SK-N-SH (cell line): Measurements from ENCODE around the gene ZC3H4. TPM values are rescaled to one million over a fixed set of nuclear protein-coding genes. Genes with fewer than 3 reads are reported as not detected.
A peak's percentile ranks its signal among the peaks of the same experiment; 100 is the strongest.

ENCODE experiments used
- CTCF ChIA-PET: fragments of 300-600, 350-600 bp; formaldehyde crosslinking; extraction: SDS; loops from one replicate; lab custom pipeline; 2021; lab: Yijun Ruan, JAX
- POLR2A ChIA-PET: fragments of 350-600 bp; sonication (Branson Sonifier 250); formaldehyde crosslinking; extraction: SDS; loops from one replicate; lab custom pipeline; 2020; ENCODE audit warnings: antibody characterized with exemption, inconsistent platforms; lab: Yijun Ruan, JAX
- DNase-seq: peaks from one replicate; pipeline ENCODE4 v3.0.0; 2012
- H2AFZ ChIP-seq: fragments of 200-600 bp; sonication (generic); 2 replicates; pipeline ENCODE4 v1.8.1; 2016; ENCODE audit warnings: antibody characterized with exemption, mild to moderate bottlenecking, low read depth
- H3F3A ChIP-seq: fragments of 200-600 bp; sonication (generic); replicated peaks from 2 replicates; pipeline ENCODE3; 2016; ENCODE audit warnings: antibody characterized with exemption, mild to moderate bottlenecking; ENCODE audit not compliant: insufficient read depth
- H3K27ac ChIP-seq, 2 experiments: fragments of 200-500 bp in 1 of 2; fragments of 200-600 bp in 1 of 2; sonication (Bioruptor generic) in 1 of 2; sonication (generic), shearing (Covaris generic) in 1 of 2; 2 replicates each; pipeline versions ENCODE4 v1.5.1 to v1.6.1; 2014 to 2016; ENCODE audit warnings: low read depth in 2 of 2, inconsistent platforms in 1 of 2, low read length in 1 of 2, mild to moderate bottlenecking in 1 of 2, mixed read lengths in 1 of 2
- H3K27me3 ChIP-seq: fragments of 200-600 bp; sonication (generic), shearing (Covaris generic); 2 replicates; pipeline ENCODE4 v1.6.1; 2016; ENCODE audit warnings: mixed run types; ENCODE audit not compliant: insufficient read depth
- H3K36me3 ChIP-seq, 2 experiments: fragments of 200-500 bp in 1 of 2; fragments of 200-600 bp in 1 of 2; sonication (Bioruptor generic) in 1 of 2; sonication (generic) in 1 of 2; replicated peaks in 1 of 2; 2 replicates each; pipeline versions ENCODE3 to v1.5.1; 2014 to 2016; ENCODE audit warnings: low read length in 1 of 2, mild to moderate bottlenecking in 1 of 2; ENCODE audit not compliant: insufficient read depth in 2 of 2, control insufficient read depth in 1 of 2
- H3K4me1 ChIP-seq, 2 experiments: fragments of 200-500 bp in 1 of 2; fragments of 200-600 bp in 1 of 2; sonication (Bioruptor generic) in 1 of 2; sonication (generic), shearing (Covaris generic) in 1 of 2; 2 replicates each; pipeline versions ENCODE4 v1.5.1 to v1.6.1; 2014 to 2016; ENCODE audit warnings: low read depth in 1 of 2, low read length in 1 of 2, mixed run types in 1 of 2; ENCODE audit not compliant: insufficient read depth in 2 of 2, control insufficient read depth in 1 of 2
- H3K4me2 ChIP-seq: fragments of 200-600 bp; sonication (generic), shearing (Covaris generic); 2 replicates; pipeline ENCODE4 v1.6.1; 2017; ENCODE audit warnings: mixed run types
- H3K4me3 ChIP-seq, 2 experiments: fragments of 200-500 bp in 1 of 2; fragments of 200-600 bp in 1 of 2; sonication (Bioruptor generic) in 1 of 2; sonication (generic), shearing (Covaris generic) in 1 of 2; 2 replicates each; pipeline versions ENCODE4 v1.5.1 to v1.8.1; 2014 to 2016; ENCODE audit warnings: low read depth in 2 of 2, inconsistent platforms in 1 of 2, low read length in 1 of 2, mild to moderate bottlenecking in 1 of 2, mixed read lengths in 1 of 2, moderate library complexity in 1 of 2
- H3K79me2 ChIP-seq: fragments of 200-600 bp; sonication (generic); 2 replicates; pipeline ENCODE4 v1.8.1; 2017; ENCODE audit warnings: mild to moderate bottlenecking; ENCODE audit not compliant: insufficient read depth
- H3K9ac ChIP-seq: fragments of 200-600 bp; sonication (generic); 2 replicates; pipeline ENCODE4 v1.6.1; 2017; ENCODE audit warnings: mixed run types
- H3K9me2 ChIP-seq: fragments of 200-600 bp; sonication (generic); 2 replicates; pipeline ENCODE4 v1.6.1; 2017; ENCODE audit warnings: mixed run types
- H3K9me3 ChIP-seq: fragments of 200-600 bp; sonication (generic); 2 replicates; pipeline ENCODE4 v1.6.1; 2017; ENCODE audit warnings: mixed run types, mild to moderate bottlenecking, moderate library complexity
- H4K20me1 ChIP-seq: fragments of 200-600 bp; sonication (generic); 2 replicates; pipeline ENCODE4 v1.6.1; 2017; ENCODE audit warnings: mild to moderate bottlenecking, mixed run types; ENCODE audit not compliant: insufficient read depth
- CHD2 ChIP-seq: fragments of 150-350 bp; IDR thresholded peaks from 2 replicates; pipeline ENCODE4 v1.6.1; 2018; ENCODE audit warnings: low read length; ENCODE audit not compliant: partially characterized antibody
- ELF1 ChIP-seq: IDR thresholded peaks from 2 replicates; pipeline ENCODE4 v1.4.0; 2012
- EP300 ChIP-seq, 2 experiments: IDR thresholded peaks; 2 replicates each; pipeline versions ENCODE4 v1.4.0 to v1.6.1; 2012; ENCODE audit warnings: borderline replicate concordance in 1 of 2, low read depth in 1 of 2, low read length in 1 of 2
- EZH2phosphoT487 ChIP-seq: fragments of 200-600 bp; sonication (generic); IDR thresholded peaks from 2 replicates; pipeline ENCODE4 v1.6.1; 2017; ENCODE audit warnings: low read depth, mixed run types, mild to moderate bottlenecking, antibody characterized with exemption, moderate library complexity, borderline replicate concordance
- FOSL2 ChIP-seq: IDR thresholded peaks from 2 replicates; pipeline ENCODE4 v1.4.0; 2012; ENCODE audit warnings: low read depth, mild to moderate bottlenecking, moderate library complexity, borderline replicate concordance
- FOXM1 ChIP-seq: IDR thresholded peaks from 2 replicates; pipeline ENCODE4 v1.4.0; 2012; ENCODE audit warnings: low read depth, mild to moderate bottlenecking
- GATA2 ChIP-seq: sonication (generic); formaldehyde crosslinking; IDR thresholded peaks from 2 replicates; pipeline ENCODE4 v1.5.0; 2020; ENCODE audit warnings: mild to moderate bottlenecking, missing genetic modification reagents
- NFIC ChIP-seq: IDR thresholded peaks from 2 replicates; pipeline ENCODE4 v1.4.0; 2012; ENCODE audit warnings: borderline replicate concordance
- NRF1 ChIP-seq: IDR thresholded peaks from 2 replicates; pipeline ENCODE4 v1.6.1; 2012; ENCODE audit warnings: low read depth, mild to moderate bottlenecking, low read length
- POLR2AphosphoS5 ChIP-seq: IDR thresholded peaks from 2 replicates; pipeline ENCODE4 v1.6.1; 2012; ENCODE audit warnings: low read depth, low read length
- RAD21 ChIP-seq: IDR thresholded peaks from 2 replicates; pipeline ENCODE4 v1.6.1; 2012; ENCODE audit warnings: mild to moderate bottlenecking, low read length
- RCOR1 ChIP-seq: fragments of 150-350 bp; IDR thresholded peaks from 2 replicates; pipeline ENCODE4 v1.6.1; 2017; ENCODE audit warnings: antibody characterized with exemption, low read length
- REST ChIP-seq: IDR thresholded peaks from 2 replicates; pipeline ENCODE4 v1.6.1; 2012; ENCODE audit warnings: mild to moderate bottlenecking, low read depth, low read length, moderate library complexity
- RFX5 ChIP-seq: IDR thresholded peaks from 2 replicates; pipeline ENCODE4 v1.6.1; 2012; ENCODE audit warnings: mild to moderate bottlenecking, improper control_type of control experiment, low read length
- RXRA ChIP-seq: IDR thresholded peaks from 2 replicates; pipeline ENCODE4 v1.4.0; 2012; ENCODE audit warnings: low read depth, mild to moderate bottlenecking, borderline replicate concordance
- SMC3 ChIP-seq: IDR thresholded peaks from 2 replicates; pipeline ENCODE4 v1.6.1; 2012; ENCODE audit warnings: low read depth, low read length, improper control_type of control experiment
- TAF1 ChIP-seq: IDR thresholded peaks from 2 replicates; pipeline ENCODE4 v1.6.1; 2012; ENCODE audit warnings: low read depth, mild to moderate bottlenecking, low read length, moderate library complexity, borderline replicate concordance
- TCF12 ChIP-seq: IDR thresholded peaks from 2 replicates; pipeline ENCODE4 v1.4.0; 2012
- TEAD4 ChIP-seq: IDR thresholded peaks from 2 replicates; pipeline ENCODE4 v1.4.0; 2012; ENCODE audit warnings: mild to moderate bottlenecking, borderline replicate concordance; ENCODE audit not compliant: insufficient read depth
- WGBS: methylation state at CpG from one replicate; pipeline ENCODE4 v1.1.6; 2017; ENCODE audit warnings: low lambda C conversion rate; 5-methylcytosine and 5-hydroxymethylcytosine counted together
- polyA plus RNA-seq, 3 experiments: library from polyadenylated mRNA; depleted of rRNA; stranded (reverse); fragments of >200 nt; gene quantifications; 2 replicates each; pipeline ENCODE4 v1.2.3, GENCODE V29; 2012
- TF ChIP-seq, protein P1 (sequence below): fragments of 150-350 bp; IDR thresholded peaks from 2 replicates; pipeline ENCODE4 v1.6.1; 2017; ENCODE audit warnings: antibody characterized with exemption, low read length, low read depth, borderline replicate concordance
- TF ChIP-seq, protein P2 (sequence below): IDR thresholded peaks from 2 replicates; pipeline ENCODE4; 2012
- TF ChIP-seq, protein P3 (sequence below): IDR thresholded peaks from 2 replicates; pipeline ENCODE4 v1.4.0; 2012; ENCODE audit warnings: low read depth, borderline replicate concordance
- TF ChIP-seq, protein P4 (sequence below): fragments of 150-350 bp; IDR thresholded peaks from 2 replicates; pipeline ENCODE4 v1.6.1; 2016; ENCODE audit warnings: mild to moderate bottlenecking, low read depth, low read length
- TF ChIP-seq, protein P5 (sequence below): IDR thresholded peaks from 2 replicates; pipeline ENCODE4 v1.4.0; 2012; ENCODE audit warnings: low read depth

Gene ZC3H4
- 3.9 and 7.6 TPM in 2 replicates for polyA plus RNA-seq (2012; rRNA removed)
- 4.6 and 5.7 TPM in 2 replicates for polyA plus RNA-seq (2012; cell fraction: cytosol; rRNA removed)
- polyA plus RNA-seq (2012; cell fraction: nucleus; rRNA removed): 14.8 and 20.3 TPM in 2 replicates

DNA sequence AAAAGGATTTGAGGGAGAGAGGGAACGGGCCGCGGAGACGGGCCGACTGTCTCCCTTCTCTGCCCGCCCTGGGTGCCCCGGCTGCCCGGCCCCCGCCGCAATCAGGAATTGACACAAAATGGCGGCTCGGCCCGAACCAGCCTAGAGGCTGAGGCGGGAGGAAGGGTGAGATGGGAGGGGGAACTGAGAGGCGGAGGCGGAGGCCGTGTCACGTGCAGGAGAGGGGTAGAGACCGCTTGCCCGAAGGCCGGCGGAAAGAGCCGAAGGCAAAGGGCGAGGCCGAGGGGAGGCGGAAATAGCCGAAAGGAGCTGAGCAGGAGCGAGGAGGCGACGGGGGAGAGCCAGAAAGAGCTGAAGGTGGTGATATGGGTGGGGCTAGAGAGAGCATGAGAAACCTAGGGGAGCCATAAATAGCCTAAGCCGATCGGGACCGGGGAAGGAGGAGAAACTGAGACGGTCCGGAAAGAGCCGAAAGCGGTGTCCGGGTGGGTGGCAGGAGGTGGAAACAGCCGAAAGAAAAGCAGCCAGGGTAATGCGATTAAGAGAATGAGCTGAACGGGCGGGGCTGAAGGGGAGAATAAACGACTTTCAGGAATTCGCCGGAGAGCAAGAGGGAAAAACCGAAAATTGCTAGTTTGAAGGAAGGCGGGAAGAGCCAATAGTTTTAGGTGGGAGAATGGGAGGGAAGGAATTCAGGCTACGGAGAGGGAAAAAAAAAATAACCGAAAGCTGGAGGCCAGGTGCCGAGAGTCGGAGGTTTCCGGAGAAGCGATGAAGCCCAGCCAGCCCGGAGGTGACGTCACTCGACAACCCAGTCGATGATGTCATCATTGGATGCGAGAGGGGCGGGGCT lies at the start of gene ZC3H4:
Gene ZC3H4, minus strand, starts transcription at position 780 of the 853 bp plus-strand sequence. CDS start 1,192 bp downstream, outside the sequence.
- Histone ChIP-seq H3F3A (peaks cover 19% of the 10 kb centered on the region), H3K4me3 (peak within 1 kb of the TSS; percentile 78 to 92), H3K4me2 (peak within 1 kb of the TSS; percentile 99), H3K9ac (peak within 1 kb of the TSS; percentile 100), H3K36me3 (peaks cover 13 to 15% of the 10 kb centered on the region in 2 experiments), H3K27ac (peak within 1 kb of the TSS; percentile 99 to 100), H4K20me1 (no peaks in the 10 kb centered on the region), H3K27me3 (no peaks in the 10 kb centered on the region), H2AFZ (peak within 1 kb of the TSS; percentile 47; the same call in 1 of the 2 replicates), H3K9me3 (no peaks in the 10 kb centered on the region), H3K4me1 (peaks cover 18 to 23% of the 10 kb centered on the region in 2 experiments), H3K79me2 (peaks cover 41% of the 10 kb centered on the region), H3K9me2 (no peaks in the 10 kb centered on the region)
- under 1% methylated on average over 59 of the region's 59 CpGs for WGBS
- POLR2A ChIA-PET: interaction anchor here (0.5 to 2.5 kb wide), 17 partner anchors 9 to 512 kb away, joined by 3 to 11 read pairs (median 4); partner anchors contain the start of genes CALM3, CCDC9, SAE1 and TMEM160
- peak; percentile 92 for DNase-seq
- CTCF ChIA-PET: interaction anchor here (0.6 to 4.3 kb wide), 11 partner anchors 10 to 134 kb away, joined by 3 to 26 read pairs (median 4); partner anchors contain the start of gene SAE1
- peak; percentile 31 for TF ChIP-seq CHD2
- peak; percentile 85 for TF ChIP-seq TAF1
- TF ChIP-seq POLR2AphosphoS5: peak; percentile 82
- no peak for TF ChIP-seq NFIC
- no peak for TF ChIP-seq GATA2 (CRISPR knock-in tag)
- peak; percentile 36; the same call in 1 of the 2 replicates for TF ChIP-seq FOSL2
- TF ChIP-seq, protein P1, sequence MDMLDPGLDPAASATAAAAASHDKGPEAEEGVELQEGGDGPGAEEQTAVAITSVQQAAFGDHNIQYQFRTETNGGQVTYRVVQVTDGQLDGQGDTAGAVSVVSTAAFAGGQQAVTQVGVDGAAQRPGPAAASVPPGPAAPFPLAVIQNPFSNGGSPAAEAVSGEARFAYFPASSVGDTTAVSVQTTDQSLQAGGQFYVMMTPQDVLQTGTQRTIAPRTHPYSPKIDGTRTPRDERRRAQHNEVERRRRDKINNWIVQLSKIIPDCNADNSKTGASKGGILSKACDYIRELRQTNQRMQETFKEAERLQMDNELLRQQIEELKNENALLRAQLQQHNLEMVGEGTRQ: peak; percentile 90; the same call in 1 of the 2 replicates
- TF ChIP-seq, protein P2, sequence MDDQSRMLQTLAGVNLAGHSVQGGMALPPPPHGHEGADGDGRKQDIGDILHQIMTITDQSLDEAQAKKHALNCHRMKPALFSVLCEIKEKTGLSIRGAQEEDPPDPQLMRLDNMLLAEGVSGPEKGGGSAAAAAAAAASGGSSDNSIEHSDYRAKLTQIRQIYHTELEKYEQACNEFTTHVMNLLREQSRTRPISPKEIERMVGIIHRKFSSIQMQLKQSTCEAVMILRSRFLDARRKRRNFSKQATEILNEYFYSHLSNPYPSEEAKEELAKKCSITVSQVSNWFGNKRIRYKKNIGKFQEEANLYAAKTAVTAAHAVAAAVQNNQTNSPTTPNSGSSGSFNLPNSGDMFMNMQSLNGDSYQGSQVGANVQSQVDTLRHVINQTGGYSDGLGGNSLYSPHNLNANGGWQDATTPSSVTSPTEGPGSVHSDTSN: no peak; the same call in 1 of the 2 replicates
- TF ChIP-seq, protein P3, sequence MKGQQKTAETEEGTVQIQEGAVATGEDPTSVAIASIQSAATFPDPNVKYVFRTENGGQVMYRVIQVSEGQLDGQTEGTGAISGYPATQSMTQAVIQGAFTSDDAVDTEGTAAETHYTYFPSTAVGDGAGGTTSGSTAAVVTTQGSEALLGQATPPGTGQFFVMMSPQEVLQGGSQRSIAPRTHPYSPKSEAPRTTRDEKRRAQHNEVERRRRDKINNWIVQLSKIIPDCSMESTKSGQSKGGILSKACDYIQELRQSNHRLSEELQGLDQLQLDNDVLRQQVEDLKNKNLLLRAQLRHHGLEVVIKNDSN: peak; percentile 95
- no peak for TF ChIP-seq NRF1
- TF ChIP-seq, protein P4, sequence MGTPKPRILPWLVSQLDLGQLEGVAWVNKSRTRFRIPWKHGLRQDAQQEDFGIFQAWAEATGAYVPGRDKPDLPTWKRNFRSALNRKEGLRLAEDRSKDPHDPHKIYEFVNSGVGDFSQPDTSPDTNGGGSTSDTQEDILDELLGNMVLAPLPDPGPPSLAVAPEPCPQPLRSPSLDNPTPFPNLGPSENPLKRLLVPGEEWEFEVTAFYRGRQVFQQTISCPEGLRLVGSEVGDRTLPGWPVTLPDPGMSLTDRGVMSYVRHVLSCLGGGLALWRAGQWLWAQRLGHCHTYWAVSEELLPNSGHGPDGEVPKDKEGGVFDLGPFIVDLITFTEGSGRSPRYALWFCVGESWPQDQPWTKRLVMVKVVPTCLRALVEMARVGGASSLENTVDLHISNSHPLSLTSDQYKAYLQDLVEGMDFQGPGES: no peak
- no peak for TF ChIP-seq TEAD4
- no peak for TF ChIP-seq EZH2phosphoT487
- no peak for TF ChIP-seq RAD21
- TF ChIP-seq RXRA: no peak
- TF ChIP-seq REST: 0 out of 2 replicates have a peak, but pooled peaks have one; percentile 40
- no peak for TF ChIP-seq SMC3
- no peak for TF ChIP-seq RCOR1
- no peak for TF ChIP-seq RFX5
- no peak; the same call in 1 of the 2 replicates for TF ChIP-seq ELF1
- TF ChIP-seq EP300 (IDR thresholded peaks at IDR 0.05; ENCODE audit: borderline replicate concordance in 1 of 2, low read depth in 1 of 2, low read length in 1 of 2): peak in 1 of 2 experiments; percentile 28; a peak in 1 of 4 replicates
- TF ChIP-seq, protein P5, sequence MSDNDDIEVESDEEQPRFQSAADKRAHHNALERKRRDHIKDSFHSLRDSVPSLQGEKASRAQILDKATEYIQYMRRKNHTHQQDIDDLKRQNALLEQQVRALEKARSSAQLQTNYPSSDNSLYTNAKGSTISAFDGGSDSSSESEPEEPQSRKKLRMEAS: peak; percentile 86
- peak; percentile 32; the same call in 1 of the 2 replicates for TF ChIP-seq TCF12
- TF ChIP-seq FOXM1: no peak
